Activated CD4-positive, alpha-beta T cell treated with anti-CD3 and anti-CD28 coated beads, Interleukin-10, Interleukin-2, amounts not matched to agents 100 ng/mL and 50 ng/mL, durations not matched to agents 16 hours and 8 hours (primary cell): ENCODE data around the gene FBN2.
"Not testable (repeated sequence)": the region's sequence is repeated elsewhere in the genome, so short reads cannot be mapped to it uniquely, and the experiment has no call there.

Experiments used
- DNase-seq: peaks from one replicate; pipeline ENCODE4 v3.0.0-alpha.2; 2020

FBN2 gene

DNA sequence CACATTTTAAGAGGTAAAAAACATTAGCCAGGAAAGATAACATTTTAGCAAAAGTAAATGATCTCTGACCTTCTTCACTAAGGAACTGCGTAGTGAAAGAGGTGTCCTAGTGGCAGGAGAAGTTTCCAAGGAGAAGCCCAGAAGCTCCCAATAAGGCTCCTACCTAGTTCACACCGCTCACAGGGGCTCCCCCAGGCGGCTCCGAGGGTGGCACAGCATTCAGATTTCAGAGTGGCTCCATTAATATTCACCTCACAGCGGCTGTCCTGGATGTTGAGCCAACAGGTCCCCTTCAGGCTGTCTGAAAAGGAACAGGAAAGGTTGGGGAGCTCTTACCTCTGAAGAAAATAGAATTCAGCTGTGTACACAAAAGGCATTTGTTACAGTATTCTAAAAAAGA lies 187.3 kb downstream of the FBN2 start:
- DNase-seq, result no peak

DNA sequence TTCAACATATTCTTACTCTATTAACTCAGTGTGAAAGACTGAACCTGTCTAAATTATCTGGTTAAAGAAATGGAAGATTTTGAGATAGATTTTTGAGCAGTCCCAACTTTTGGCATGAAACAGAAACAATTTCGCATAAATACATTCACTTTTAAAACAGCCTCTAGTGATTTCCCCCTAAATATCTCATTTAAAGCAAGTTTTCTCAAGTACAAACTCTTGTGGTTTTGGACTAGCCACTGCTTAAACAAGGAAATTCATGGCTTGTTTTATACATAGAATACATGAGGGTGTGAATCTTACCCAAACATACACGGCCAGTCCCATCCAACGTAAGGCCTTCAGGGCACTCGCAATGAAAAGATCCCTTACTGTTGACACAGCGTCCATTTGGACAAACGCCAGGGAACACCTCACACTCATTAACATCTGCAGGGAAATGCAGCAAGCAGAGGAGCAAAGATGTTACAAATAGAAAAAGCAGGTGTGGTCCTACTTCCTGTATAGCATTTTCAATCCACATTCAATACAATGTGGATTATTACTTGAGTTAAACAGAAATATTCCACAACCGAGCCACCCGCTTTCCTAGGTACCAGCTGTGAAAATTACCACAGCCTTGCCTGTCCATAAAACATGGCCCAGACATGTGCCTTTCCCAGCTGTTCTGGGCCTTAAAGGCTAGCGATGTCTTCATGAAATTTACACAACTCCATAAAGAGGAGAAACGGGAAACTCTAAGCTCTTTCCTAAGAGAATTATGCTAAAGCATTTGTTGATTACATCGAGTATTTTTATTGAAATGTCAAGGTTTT lies 188.8 kb downstream of the FBN2 start:
- no peak for DNase-seq

DNA sequence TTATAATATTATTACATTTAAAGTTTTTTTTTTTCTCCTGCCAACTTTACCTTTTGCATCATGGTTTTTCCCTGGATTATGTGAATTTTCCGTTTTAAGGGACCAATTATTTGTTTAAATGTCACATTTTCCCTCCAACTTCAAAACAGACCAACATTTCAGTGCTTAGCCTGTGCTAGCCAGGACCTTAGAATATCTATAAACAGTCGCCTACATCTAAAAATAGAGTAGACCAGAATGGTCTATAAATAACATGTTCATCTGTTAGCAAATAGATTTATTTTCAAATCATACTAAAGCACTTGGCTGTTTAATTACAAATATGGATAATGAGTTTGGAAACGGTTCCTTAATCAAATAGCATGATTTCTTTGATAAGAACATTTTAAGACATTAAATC lies 192.0 kb downstream of the FBN2 start:
- DNase-seq, result no peak

DNA sequence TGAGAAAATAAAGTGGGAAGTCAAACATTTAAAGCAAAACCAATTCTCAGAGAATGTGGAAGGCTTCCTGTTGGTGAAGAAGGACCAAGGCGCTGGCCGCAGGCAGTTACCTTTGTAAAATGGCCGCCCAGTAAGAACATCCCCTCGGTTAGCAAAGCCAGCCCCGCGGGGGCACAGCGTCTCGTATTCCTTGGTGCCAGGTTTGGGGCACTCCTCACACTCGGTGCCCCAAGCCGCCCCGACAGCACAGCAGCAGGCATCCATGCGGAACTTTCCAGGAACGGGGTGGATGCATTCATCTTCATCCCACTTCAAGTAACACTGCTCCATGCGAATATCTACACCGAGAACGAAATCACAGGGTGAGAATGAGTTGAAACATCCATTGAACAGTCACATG lies 192.8 kb downstream of the FBN2 start:
- DNase-seq, result no peak

DNA sequence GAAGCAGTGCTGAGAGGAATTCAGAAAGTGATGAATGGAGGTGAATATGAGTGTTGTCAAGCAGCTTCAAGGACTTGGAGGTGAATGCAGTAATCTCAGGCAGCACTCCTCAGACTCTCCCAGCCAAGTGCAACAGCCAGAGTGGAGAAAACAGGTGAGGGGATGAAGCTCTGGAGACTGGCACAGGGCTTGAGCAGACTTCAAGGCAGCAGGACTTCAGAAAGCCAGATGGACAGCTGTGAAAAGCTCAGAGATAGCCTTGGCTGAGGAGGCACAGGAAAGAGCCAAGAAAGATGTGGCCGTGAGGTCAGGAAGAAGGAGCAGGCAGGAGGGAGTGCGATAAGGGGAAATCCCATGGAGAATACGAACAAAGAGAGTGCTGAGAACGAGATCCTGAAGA lies 194.9 kb downstream of the FBN2 start:
- no peak for DNase-seq

DNA sequence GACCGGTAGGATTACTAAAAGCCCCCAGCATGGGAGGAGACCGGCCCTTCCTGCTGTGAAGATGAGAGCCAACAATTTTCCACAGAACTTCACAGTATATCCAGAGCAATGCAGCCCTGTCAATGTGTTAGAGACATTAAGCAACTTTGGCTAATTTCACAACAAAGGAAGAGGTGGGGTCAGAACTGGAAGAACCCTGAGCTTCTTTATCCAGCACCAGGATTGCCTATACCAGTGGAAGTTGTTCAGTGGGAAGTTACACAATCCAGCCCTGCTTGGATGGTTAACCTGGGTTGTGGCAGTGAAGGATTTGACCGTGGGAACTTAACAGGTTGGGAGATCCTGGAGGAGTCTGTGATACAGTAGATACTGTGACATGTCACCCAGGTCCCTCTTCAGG lies 197.0 kb downstream of the FBN2 start:
- no peak for DNase-seq

DNA sequence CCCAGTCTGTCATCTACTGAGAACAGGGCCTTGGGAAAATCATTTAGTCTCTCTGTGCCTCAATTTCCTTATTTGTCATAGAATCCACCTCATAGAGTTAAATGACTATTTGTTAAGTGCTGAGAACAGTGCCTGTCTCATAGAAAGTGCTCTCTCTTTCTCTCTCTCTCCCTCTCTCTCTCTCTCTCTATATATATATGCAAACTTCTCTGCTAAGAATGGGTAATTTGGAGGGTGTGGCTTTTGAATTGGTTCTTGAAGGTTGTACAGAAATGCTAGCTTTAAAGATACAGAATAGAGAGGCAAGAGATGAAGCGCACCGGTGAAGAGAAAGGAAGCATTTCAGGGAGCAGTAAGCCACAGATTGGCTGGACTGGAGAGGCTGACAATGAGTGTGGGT lies 197.4 kb downstream of the FBN2 start:
- DNase-seq, result no peak

DNA sequence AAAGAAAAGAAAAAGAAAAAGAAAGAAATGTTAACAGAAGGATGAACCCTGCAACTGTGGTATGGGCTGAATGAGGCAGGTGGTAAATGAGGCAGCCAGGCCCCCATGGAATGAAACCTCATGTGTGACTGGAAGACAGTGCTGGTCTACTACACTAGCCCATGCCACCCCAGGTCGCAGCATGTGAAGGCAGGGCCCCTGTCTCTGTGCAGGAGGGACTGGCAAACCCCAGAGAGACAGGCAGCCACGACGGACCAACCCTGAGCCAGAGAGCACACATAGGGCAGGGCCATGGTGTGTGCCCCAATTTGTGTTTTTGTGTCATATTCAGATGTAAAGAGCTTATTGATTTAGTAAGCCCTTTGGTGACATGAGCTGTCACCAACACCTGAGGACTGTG lies 198.5 kb downstream of the FBN2 start:
- DNase-seq, result no peak

DNA sequence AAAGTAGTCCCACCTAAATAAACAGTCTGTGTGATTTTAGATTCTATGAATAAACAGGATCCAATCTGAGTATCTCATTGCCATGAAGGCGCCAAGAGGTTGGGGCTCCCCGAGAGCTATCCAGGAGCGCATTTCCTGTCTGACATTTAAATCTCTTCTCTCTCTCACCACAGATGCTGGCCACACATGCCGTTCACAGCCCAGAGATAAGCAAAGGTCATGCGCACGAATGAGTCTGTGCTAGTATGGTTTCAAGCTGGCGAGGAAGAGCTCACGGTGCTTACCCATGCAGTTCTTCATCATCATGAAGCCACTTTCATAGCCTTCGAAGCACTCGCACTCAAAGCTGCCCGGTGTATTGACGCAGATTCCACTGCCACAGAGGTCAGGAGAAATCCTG lies 199.4 kb downstream of the FBN2 start:
- DNase-seq, result no peak

DNA sequence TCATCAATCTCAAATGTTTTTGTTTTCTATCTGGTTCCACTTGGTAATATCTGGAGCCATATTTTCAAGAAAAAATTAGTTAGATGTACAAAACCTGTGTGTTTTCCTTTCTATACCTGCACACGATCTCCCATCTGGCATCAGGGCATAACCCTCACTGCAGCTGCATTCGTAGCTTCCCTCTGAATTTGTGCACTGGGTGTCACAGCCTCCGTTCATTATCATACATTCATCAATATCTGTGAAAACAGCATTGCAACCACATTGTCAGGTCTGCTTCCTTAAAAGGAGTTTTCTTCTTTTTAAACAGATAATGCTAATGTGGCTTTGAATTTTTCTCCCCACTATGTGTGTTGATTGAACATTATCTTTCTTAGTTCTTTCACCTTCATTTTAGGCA lies 202.7 kb downstream of the FBN2 start:
- no peak for DNase-seq

DNA sequence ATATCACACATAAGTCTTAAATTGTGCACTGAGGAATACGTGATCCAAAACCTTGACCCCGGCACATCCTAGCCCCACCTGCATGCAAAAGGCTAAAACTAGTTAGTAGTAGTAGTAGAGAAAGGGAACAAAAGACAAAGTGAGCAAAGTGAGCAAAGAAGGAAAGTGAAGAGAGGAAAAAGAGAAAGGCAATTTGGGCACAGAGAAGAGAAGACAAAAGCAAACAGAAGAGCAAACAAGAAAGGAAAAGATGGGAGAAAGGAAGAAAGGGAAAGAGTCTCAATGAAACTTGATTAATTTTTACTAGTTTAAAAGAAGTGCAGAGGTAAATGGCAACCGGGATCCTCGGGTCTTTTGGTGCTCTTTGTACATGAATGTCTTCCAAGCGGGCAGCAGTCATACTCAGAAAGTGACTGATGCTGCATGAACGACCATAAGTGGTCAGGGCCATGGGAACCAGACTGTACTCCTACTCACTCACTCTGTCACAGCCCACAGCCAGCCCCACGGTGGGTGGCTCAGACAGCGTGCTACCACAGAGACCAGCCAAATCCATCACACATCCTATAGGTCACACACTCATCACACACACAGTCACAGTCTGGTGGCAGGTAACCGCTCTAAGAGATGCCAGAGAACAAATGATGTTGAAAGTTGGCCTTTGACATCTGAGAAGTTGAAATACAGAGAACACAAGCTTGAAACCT lies 203.9 kb downstream of the FBN2 start:
- no peak for DNase-seq

DNA sequence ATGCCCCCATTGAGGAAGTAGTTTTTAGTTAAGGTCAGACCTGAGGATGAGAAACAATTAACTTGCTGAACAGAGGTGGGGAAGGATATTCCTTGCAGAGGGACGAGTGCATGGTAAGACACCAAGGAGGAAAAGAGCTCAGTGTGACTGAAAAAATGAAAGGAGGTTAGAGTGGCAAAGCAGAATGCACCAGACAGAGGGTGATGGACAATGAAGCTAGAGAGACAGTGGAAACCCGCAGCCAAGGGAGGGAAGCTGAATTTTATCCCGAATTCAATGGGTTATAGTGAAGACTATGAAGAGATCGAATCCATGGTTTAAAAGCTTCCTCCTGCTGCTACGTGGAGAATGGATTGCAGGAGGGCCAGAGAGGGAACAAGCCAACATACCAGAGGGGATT lies 206.8 kb downstream of the FBN2 start:
- no peak for DNase-seq

DNA sequence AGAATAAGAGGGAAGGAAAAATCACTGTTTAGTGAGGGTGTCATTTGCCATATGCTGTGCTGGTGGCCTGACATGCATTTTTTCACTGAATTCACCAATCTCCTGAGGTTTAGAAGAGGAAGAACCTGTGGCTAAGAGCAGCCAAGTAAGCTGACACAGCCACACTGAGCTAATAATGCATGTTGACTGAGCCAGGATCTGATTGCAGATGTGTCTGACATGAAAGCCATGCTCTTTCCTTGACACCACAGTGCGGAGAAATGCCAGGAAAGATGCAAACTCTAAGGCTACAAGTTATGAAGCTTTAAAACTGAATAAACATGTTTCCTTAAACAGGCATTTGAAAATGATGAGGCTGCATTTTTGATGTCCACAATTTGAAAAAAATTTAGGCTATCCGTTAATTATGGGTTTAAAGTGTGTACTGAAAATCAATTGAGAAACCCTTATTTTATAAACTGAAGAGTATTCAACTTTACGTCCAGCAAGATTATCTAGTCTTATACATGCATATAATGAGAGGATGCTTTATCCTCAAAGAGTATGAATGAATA lies 208.6 kb downstream of the FBN2 start:
- no peak for DNase-seq

DNA sequence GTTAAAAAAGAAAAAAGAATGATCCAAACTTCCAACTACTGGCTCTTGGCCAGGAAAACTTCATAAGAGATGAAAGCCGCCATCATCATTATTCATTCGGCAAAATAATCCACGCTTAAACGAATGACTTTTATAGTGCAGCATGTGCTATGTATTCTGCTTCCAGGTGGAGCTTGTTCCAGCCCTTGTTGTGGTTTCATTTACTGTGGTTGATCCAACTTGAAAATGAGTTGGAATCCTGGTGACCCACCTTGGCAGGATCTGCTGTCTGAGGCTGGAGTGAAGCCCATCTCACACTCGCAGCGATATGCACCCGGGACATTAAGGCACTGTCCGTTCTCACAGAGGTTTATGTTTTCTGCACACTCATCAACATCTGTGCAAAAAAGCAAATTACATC lies 209.6 kb downstream of the FBN2 start:
- no peak for DNase-seq

DNA sequence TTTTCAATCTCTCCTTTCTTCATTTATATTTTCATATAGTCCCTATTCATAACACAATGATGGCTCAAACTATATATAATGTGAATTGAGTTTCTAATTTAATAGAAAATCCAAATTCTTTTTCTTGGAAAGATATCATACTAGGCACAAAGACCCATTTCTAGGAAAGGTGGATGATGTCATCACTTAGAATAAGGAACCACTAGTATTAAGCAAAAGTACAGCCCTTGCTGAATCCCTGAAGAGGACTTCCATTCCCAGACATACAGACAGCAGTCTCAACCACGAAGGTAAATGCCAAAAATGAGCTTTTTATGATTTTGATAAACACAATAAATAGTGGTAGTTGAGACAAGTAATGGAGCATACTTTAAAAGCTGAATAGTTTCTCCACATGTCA lies 210.0 kb downstream of the FBN2 start:
- DNase-seq, result no peak

DNA sequence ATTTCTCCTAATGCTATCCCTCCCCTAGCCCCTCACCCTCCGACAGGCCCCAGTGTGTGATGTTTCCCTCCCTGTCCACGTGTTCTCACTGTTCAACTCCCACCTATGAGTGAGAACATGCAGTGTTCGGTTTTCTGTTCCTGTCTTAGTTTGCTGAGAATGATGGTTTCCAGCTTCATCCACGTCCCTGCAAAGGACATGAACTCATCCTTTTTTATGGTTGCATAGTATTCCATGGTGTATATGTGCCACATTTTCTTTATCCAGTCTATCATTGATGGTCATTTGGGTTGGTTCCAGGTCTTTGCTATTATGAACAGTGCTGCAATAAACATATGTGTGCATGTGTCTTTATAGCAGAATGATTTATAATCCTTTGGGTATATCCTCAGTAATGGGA lies 216.6 kb downstream of the FBN2 start:
- not testable (repeated sequence) for DNase-seq

DNA sequence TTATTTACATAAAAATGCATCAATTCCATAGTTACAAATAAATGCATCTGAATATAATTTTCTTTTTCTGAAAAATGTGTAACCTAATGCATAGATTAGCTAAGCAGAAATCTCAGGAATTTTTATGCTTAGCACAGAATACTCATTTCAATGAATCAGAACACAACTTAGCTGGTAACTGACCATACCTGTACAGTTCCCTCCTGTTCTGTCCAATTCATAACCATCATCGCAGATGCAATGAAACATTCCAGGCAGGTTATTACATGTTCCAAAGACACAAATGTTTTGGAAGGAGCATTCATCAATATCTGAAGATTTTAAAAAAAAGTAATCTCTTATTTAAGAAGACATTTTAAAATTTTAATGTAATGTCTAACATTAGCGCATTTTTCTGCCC lies 219.4 kb downstream of the FBN2 start:
- no peak for DNase-seq

DNA sequence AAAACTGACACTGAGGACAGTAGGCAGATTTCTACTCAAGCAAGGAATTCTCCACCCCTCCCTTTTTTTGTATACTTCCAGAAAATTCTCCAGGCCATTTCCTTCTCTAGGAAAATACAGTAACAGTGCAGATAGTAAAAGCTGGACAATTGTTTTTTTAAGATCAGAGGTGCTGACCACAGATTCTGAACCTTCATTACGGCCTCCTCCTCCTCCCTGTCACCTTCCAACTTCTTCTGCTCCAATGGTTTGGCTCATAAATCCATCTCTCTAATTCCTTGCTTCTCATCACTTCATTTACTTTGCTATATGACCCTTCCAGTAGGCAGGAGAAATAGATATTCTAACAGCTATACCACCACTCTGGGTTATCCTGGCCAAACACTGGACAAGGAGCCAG lies 220.6 kb downstream of the FBN2 start:
- no peak for DNase-seq

DNA sequence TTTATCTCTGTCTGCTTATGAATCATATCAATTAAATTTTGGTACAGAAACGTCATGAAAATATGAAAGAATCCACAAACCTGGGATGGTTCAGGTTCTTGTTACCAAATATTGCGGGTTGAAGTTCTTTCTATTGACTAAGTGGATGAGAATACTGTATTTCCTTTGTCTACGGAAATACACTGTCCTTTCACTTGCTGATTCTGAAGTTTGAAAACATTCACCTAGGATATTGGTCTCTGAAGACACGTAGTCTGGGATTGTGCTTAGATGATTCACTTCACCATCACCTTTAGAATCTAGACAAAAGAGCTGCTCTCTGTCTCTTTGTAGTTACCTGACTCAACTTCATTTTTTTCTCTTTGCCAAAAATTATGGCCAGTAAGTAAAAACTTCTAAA lies 222.4 kb downstream of the FBN2 start:
- DNase-seq, result no peak

DNA sequence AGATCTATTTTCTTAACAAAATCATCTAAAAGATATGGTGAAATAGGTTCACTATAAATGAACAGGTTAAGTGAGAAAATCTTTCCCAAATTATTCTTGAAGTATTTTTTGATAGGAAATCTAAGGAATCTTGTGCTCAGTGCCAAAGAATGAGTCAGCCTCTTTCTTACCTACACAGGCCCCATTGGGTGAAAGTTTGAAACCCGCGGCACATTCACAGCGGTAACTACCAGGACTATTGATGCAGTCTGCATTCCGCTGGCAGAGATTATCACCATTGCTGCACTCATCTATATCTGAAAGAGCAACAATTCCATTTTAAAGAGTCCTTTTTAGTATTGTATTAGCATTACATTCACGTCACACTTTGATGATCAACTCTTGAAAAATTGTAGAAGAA lies 232.7 kb downstream of the FBN2 start:
- DNase-seq, result no peak

DNA sequence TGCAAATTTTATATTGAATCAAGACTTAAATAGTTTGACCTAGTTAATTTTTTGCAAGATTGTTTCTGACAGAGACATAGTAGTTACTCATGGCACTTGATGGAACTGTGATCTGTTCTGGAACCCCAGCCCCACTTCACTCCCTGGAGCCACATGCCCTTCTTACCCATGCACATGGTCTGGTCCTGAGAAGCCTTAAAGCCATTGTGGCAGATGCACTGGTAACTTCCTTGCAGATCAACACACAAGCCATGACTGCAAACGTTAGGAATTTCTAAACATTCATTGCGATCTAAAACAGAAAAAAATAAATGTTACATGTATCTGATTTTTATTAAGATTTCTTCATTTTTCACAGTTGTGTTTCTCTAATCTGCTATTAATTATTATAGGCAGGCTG lies 233.3 kb downstream of the FBN2 start:
- DNase-seq, result no peak

DNA sequence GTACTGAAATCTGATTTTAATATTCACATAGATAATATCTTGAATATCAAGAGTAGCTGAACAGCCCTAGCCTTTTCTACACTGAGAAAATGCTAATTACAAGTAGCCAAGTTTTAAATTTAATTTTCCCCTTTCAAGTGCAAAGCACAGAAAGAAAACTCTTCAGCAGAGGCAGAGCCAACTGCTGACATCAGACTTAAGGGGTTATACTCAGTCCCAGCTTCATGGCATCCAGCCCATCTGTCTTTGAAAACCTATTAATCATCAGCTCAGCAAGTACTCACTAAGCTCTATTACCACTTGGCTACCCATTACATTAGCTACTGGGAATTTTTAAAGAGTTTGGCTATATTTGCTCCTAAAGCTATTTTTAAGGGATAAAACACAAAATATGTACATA lies 234.0 kb downstream of the FBN2 start:
- DNase-seq, result no peak

DNA sequence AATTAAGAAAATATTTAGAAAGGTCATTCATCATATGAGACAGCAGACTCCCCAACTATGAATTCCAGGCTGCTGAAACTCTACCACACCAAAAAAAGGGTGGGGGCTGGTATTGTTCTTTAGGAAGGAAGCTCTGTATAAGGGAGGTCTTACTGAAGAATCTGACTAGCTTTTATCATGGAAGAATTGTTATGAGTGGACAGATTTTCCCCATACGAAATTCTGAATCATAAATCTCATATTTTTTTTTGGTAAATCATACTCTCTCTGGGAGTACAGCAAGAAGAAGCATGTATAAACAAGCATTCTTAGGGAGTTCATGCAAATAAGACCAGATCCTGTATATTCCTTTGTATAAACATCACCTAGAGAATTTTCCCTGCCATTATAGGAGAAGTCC lies 234.5 kb downstream of the FBN2 start:
- no peak for DNase-seq

DNA sequence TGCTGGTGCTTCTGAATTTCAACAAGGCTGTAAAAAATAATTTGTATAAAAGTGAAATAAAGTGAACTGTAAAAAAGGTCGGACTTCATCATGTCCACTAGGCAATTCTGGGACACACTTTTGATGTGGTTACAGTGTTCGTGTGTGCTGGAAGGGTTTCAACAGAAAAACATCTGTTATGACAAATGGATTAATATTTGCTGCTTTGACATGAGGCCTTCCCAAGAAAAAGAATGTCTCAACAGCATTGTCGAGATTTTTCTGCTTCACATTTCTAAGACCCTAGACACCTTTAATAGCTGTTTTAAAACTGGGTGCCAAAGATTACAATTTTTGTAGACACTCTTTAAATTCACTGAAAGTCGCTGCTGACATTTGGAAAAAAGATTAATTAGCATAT lies 237.9 kb downstream of the FBN2 start:
- DNase-seq, result no peak
